HG03558 (cell line): Measurements from ENCODE around the gene IST1.
"Not testable (repeated sequence)": the region's sequence is repeated elsewhere in the genome, so short reads cannot be mapped to it uniquely, and the experiment has no call there.

Experiments used
- ATAC-seq: cut with Tn5 transposase; IDR thresholded peaks from one replicate; pipeline ENCODE4 v1.9.1; 2021; ENCODE audit warnings: moderate number of reproducible peaks; ENCODE audit not compliant: unreplicated experiment; ENCODE audit errors: extremely low read depth

The IST1 gene

DNA sequence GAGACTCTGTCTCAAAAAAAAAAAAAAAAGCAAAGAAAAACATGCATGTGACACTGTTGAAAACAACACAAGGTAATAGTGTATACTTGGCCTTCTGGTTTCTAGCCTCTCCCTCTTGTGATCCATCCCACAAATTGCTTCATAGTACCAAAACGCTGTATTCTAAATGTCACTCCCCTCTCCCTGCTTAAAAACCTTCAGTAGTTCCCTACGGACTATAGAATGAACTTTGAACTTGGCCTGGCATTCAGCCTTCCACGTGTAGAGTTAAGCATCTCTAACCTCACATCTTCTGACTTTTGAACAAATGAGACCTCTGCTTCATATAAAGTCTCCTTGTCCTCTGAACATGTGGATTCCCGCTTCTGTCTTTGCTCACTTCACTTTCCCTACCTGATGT lies 16.4 kb upstream of the IST1 start:
- ATAC-seq, result no peak

DNA sequence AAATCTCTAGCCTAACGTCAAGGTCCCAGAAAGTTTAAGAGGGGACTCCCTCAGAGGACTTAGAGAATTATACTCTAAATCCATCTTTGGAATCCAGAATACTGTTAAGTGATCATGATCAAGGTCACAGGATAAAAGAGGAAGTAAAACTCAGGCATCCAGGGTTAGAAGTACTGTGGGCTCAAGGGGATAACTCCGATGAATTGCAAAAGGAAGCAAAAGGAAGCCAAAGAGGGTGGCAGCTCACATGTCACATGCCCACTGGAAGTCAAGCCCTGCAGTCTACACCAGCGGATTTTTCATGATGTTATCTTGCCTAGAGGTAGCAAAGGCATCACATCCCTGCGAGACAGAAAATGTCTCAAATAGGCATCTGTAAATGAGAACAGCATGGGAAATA lies 15.2 kb upstream of the IST1 start:
- ATAC-seq, result no peak

DNA sequence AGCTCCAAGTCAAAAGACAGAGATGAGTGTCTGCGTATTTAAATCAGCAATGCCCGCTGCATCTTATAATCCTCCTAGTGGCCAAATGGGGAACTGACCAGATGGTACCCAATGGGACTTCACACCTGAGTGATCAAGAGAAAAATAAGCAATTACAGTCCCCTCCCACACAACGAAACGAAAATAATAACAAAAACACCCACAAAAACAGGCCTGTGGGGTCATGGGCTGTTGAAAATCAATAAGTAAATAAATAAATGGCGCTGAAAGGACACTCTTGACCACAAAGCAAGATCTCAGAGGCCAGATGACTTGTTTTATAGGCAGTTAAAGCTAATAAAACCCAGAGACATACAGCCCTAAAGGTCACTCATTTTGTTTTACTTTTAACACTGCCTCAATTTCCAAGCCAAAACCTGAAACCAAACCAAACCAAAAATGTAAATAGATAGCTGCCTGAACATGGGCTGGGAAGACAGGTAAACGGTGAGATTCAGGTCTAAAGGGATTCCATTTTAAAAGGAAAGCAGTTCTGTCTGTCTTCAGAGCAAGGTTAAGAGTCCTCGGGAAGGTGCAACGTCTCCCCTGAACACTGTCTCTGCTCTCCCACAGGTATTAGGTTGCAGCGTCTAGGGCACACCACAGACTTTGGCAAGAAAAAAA lies 12.7 kb upstream of the IST1 start:
- ATAC-seq, result no peak

DNA sequence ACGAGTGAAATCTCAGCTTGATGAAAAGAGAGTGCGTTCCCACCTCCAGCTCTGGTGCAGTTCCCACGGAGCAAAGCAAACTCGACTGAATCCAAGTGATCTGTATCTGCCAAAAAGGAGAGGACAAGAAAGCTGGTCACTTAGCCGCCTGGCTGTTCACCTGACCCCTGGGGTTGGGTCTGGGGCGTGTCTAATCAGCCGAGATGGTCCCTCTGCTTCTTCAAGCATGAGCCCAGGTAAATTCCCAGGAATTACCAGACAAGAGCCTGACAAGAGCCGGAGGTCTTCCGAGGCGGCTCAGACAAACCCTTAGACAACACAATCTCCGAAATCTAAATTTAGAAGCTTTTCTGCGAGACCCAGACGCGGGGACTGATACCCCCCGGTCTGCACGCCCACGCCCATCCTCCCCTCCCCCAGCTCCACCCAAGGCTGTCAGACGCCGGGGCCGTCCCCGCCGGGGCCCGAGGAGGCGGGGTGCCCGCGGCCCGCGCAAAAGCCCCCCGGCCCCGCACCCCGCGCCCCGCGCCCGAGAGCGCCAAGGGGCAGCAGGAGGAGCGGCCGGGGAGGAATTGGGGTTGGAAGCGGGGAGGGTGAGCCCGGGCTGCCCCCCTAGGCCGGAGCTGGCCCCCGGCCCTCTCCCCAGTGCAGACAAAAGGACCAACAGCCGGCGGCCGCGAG lies 12.0 kb upstream of the IST1 start:
- ATAC-seq, result no peak

DNA sequence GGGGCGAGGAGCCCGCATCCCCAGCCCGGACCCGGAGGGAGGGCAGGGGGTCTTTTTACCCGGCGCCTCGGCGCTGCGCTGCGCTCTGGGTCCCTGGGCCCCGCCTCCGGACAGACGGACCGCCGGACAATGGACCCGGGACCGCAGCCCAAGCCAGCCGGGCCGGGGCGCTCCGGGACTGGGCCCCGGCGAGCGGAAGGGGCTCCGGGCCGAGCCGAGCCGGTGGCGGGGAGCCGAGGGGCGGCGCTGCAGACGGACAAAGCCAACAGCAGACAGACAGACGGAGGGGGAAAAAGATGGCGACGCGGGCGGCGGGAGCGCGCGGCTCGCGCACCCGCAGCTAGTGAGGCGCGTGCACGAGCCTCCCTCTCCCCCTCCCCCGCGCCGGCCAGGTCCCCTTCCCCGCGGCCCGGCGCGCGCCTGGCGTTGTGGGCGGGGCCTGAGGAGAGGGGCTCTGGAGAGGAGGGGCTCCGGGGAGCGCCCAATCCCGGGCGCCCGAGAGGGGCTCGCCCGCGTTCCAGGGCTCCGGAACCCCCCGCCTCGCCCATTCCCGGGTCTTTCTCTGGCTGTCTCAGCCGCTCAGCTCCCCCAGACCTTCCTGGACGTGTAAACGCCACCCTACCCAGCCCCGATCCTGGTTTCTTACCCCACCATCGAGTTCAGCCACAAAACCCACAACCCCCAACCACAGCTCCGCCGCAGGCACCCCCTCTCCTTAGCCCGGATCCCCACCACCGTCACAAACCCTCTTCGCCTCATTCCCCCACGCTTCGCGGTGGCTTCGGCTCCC lies 11.3 kb upstream of the IST1 start, which contains the start of gene ZNF821:
TSS of gene ZNF821 (minus strand) at position 334 of the 790 bp plus-strand sequence. CDS start 4,236 bp downstream, outside the sequence.
- ATAC-seq, result no peak

DNA sequence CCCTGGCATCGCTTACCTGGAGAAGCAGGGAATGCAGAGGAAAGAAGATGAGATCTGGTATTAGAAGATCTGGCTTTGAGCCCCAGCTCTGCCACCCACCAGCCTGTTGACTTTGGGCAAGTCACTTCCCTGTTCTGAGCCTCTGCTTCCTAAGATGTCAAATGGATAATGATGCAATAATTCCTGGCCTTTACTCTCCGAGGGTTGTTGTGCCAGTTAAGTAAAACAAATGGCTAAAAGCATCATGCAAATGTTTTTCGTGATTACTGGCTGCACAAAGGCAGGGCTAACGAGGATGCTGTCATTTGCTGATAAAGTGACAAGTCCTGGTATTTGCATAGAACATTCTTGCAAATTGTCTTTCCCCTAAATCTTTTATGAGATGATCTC lies 10.1 kb upstream of the IST1 start:
- no peak for ATAC-seq

DNA sequence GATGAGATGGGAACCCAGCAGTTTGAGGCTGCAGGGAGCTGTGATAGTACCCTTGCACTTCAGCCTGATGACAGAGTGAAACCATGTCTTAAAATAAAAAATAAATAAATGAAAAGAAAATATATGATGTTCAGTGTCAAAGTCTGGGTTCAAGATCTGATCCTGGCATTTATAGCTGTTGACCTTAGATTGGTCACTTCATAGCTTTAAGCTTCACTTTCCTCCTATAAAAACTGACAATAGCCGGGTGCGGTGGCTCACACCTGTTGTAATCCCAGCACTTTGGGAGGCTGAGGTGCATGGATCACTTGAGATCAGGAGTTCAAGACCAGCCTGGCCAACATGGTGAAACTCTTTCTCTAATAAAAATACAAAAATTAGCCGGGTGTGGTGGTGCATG lies 6.2 kb upstream of the IST1 start:
- no peak for ATAC-seq

DNA sequence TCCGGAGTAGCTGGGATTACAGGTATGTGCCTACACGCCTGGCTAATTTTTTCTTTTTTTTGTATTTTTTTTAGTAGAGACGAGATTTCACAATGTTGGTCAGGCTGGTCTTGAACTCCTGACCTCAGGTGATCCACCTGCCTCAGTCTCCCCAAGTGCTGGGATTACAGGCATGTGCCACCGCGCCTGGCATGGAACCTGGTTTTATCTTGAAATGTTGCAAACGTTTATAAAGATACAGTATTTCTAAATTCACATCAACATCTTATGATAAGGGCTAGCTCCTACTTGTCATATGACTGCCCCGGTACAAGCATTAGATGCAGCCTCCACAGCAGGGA lies 1.5 kb upstream of the IST1 start:
- no peak for ATAC-seq

DNA sequence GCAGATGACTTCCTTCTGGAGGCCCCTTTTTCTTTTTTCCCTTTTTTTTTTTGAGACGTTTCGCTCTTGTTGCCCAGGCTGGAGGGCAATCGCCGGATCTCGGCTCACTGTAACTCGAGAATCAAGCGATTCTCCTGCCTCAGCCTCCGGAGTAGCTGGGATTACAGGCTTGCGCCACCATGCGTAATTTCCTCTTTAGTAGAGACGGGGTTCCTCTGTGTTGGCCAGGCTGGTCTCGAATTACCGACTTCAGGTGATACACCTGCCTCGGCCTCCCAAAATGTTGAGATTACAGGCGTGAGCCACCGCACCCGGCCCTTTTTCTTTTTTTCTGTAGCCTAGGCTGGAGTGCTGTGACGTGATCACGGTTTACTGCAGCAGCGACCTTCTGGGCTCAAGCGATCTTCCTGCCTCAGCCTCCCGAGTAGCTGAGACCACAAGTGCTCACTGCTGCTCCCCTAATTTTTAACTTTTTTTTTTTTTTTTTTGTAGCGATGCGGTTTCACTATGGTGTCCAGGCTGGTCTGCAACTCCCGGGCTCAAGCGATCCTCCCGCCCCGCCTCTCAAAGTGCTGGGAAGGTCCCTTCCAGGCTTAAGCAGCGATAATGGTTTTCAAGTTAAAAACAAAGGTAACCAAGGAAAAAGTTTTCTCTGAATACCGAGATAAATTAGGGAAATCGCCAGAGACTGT lies 956 bp upstream of the IST1 start:
- no peak for ATAC-seq

DNA sequence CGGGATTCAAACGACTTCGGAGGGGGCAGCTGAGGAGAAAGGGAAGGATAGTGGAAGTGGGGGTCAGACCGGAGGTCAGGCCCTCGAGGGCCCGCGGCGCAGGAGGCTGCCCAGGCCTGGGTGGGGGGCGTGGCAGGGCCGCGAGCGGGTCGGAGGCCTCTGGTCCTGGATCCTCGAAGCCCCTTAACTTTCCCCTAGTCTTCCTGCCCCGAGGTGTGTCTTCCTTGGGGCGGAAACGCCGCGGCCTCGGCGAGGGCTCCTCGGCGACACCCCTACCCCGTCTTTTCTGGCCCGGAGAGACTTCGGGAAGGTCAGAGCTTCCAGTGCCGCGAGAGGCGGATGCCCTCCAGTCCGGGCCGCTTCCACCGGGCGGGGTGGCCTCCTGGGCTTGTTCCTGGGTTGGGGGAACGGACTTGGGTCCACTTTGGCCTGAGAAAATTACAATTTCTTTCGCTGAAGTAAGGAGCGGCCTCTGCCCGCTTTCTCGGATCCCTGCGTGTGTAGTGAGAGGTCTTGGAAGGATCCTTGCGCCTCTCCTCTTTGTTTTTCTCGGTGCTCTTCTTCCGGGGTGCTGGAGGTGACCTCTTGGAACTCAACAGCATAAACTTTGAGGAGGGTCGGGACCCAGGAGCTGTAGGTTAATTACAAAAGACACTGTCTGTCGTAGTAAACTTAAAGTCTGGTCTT lies 491 bp downstream of the IST1 start:
- no peak for ATAC-seq

DNA sequence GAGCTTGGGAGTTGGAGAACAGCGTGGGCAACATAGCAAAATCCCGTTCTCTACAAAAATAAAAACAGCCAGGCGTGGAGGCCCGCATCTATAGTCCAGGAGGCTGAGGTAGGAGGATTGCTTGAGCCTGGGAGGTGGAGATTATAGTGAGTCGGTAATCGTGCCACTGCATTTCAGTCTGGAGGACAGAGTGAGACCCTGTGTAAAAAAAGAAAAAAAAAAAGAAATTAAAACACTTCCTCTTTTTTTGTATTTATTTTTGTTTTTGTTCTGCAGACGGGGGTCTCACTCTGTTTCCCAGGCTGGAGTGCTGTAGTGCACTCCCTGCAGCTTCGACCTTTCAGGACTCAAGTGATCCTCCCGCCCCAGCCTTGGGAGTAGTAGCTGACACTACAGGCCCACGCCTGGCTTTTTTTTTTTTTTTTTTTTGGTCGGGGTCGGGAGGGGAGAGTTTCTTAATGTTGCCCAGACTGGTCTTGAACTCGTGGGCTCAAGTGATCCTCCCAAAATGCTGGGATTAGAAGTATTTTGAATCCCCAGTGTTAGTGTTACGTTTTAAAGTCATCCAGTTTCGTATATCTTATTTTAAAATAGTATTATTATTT lies 1.5 kb downstream of the IST1 start:
- ATAC-seq, result no peak

DNA sequence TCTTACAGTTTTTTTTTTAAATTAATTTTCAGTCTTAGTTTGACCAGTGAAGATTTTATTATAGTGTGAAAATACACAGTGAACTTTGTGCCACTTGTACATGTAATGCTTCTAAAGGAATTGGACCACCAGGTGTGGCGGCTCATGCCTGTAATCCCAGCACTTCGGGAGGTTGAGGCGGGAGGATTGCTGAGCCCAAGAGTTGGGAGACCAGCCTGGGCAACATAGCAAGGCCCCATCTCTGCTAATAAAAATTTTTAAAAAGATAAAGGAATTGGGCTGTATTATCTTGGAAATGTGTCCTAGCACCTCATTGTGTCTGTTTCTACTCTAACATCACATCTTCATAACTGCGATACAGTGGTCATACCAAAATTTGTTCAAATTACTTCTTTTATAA lies 3.8 kb downstream of the IST1 start:
- ATAC-seq, result no peak

DNA sequence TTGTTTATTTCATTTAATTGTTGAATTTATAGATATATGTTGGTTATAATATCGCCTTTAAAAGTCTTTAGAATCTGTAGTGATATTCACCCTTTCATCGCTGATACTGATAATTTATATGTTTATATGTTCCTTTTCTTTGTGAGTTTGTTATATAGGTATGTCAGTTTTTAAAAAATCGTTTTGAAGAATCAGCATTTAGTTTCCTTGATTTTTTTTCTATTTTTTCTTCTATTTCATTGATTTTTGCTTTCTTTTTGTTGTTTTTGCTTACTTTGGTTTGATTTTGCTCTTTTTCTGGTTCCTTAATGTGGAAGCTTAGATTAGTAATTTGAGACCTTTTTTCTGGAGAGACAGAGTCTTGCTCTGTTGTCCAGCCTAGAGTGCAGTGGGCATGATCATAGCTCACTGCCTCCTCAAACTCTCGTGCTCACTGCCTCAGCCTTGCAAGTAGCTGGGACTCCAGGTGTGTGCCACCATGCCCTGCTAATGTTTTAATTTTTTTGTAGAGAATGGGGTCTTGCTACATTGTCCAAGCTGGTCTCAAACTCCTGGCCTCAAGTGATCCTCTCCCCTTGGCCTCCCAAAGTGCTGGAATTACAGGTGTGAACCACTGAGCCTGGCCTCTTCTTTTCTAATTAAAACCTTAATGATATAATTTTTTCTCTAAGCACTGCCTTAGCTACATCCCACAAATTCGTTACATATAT lies 7.5 kb downstream of the IST1 start:
- ATAC-seq, result no peak

DNA sequence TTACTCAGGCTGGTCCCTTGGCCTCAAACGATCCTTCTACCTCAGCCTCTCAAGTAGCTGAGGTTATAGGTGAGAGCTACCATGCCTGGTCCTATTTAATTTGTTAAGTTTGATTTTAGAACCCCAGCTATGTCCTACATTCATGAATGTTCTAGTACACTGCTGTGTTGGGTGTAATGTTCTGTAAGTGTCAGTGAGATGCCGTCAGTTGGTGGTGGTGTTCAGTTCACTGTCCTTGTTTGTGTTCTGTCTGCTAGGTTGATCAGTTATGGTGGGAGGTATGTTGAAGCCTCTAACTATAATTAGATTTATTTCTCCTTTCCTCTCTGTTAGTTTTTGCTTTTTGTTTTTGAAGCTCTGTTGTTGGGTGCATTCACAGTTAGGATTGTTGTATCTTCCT lies 8.3 kb downstream of the IST1 start:
- ATAC-seq, result no peak

DNA sequence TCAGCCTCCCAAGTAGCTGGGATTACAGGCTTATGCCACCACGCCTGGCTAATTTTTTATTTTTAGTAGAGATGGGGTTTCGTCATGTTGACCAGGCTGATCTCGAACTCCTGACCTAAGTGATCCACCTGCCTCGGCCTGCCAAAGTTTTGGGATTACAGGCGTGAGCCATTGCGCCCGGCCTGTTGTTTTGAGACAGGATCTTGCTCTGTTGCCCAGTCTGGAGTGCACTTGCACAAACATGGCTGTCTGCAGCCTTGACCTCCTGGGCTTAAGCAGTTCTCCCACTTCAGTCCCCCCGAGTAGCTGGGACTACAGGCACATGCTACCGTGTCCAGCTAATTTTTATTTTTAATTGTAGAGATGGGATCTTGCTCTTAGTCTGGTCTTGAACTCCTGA lies 8.9 kb downstream of the IST1 start:
- no peak for ATAC-seq

DNA sequence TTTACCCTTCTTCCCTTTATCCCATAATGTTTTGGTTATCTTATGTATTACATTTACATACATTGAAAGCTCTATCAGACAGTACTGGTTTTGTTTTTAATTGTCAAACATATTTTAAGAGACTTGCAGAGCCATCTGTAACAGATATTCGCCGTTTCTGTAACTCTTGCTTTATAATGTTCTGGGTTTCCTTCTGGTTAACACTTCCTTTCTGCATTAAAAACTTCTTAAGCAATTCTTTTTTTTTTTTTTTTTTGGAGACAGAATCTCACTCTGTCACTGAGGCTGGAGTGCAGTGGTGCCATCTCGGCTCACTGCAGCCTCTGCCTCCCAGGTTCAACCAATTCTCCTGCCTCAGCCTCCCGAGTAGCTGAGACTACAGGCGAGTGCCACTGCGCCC lies 10.4 kb downstream of the IST1 start:
- not testable (repeated sequence) for ATAC-seq

DNA sequence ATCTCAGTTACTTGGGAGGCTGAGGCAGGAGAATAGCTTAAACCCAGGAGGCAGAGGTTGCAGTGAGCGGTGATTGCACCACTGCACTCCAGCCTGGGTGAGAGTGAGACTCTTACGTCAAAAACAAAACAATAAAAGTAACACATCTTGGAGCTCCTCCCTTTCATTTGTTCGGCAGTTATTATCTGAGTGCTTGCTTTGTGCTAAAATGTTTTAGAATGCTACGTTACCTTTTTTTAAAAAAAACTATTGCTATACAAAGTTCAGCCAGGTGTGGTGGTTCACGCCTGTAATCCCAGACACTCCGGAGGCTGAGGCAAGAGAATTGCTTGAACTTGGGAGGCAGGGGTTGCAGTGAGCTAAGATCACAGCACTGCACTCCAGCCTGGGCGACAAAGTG lies 15.8 kb downstream of the IST1 start:
- ATAC-seq, result no peak

DNA sequence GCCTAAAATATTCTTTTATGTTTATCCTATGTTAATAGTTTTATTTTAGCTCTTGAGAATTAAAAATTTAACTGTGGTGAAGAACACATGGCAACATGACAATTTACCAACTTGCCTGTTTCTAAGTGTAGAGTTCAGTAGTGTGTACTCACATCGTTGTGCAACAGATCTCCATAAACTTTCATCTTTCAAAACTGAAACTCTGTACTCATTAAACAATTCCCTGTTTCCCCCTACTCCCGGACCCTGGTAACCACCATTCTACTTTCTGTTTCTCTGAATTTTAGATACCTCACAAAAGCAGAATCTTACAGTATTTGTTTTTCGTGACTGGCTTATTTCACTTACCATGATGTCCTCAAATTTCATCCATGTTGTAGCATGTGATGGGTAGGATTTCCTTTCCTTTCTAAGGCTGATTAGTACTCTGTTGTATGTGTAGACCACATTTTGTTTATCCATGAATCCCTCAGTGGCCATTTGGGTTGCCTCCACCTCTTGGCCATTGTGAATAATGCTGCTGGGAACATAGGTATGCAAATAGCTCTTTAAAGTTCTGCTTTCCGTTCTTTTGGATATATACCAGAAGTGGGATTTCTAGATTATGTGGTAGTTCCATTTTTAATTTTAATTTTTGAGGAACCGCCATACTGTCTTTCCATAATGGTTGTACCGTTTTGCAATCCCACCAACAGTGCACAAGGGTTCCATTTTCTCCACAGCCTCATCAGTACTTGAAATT lies 17.4 kb downstream of the IST1 start:
- ATAC-seq, result no peak

DNA sequence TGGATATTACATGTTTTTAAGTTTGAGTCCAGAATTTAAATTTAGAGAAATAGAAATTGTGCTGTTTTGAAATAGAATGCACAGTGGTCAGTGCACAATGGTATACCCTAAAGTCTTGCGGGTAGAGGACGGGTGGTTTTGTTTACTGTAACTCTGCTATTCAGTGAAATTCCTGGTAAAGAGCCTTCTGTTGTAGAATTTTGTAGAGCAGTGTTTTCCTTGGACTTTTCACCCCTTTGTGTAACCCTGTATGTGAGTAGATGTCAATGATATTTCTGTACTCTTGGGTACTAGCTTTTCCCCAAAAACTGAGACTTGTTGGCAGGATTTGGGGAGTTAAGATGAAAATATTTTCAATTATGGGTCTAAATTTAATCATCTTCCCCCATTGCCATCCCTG lies 19.5 kb downstream of the IST1 start:
- ATAC-seq, result no peak
